ENCODE data around the gene MTHFR.

The MTHFR gene

GRCh38 chr1:11767922-11768704 is 37.7 kb downstream of the MTHFR start:
- TF ChIP-seq, protein P1, sequence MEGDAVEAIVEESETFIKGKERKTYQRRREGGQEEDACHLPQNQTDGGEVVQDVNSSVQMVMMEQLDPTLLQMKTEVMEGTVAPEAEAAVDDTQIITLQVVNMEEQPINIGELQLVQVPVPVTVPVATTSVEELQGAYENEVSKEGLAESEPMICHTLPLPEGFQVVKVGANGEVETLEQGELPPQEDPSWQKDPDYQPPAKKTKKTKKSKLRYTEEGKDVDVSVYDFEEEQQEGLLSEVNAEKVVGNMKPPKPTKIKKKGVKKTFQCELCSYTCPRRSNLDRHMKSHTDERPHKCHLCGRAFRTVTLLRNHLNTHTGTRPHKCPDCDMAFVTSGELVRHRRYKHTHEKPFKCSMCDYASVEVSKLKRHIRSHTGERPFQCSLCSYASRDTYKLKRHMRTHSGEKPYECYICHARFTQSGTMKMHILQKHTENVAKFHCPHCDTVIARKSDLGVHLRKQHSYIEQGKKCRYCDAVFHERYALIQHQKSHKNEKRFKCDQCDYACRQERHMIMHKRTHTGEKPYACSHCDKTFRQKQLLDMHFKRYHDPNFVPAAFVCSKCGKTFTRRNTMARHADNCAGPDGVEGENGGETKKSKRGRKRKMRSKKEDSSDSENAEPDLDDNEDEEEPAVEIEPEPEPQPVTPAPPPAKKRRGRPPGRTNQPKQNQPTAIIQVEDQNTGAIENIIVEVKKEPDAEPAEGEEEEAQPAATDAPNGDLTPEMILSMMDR (IDR thresholded peaks at IDR 0.05; ENCODE audit: low read depth, low read length, missing control alignments): no peak
- no peak for DNase-seq (ENCODE audit: extremely low read depth, low read depth)
- H3K4me3 ChIP-seq (replicated peaks; ENCODE audit: low read depth, low read length): no peak overlapping the region

DNA sequence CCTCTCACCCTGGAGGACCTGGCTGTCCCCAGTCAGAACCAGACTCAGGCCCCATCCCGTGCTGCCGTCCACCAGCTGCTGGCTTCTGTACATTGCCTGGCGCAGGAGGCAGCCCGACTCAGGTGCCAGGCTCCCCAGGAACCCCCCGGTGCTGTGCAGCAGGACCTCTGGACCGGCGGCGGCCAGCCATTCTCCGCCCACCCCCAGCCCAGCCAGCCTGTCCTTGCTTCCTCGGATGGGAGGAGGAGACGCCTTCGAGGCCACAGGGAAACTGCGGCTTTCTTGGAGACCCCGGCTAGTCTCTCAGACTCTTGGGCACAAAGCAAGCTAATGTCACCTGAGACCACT is 39.4 kb downstream of the MTHFR start:
- no peak for DNase-seq (ENCODE audit: extremely low read depth, low read depth)
- TF ChIP-seq, protein P1 (IDR thresholded peaks at IDR 0.05; ENCODE audit: low read depth, low read length, missing control alignments): no peak
- no peak overlapping the region for H3K4me3 ChIP-seq (replicated peaks; ENCODE audit: low read depth, low read length)

- TF ChIP-seq, protein P1 (IDR thresholded peaks at IDR 0.05; ENCODE audit: low read depth, low read length, missing control alignments): no peak
- no peak overlapping the region for H3K4me3 ChIP-seq (replicated peaks; ENCODE audit: low read depth, low read length)
Measured at GRCh38 chr1:11765661-11766428, 39.9 kb downstream of the MTHFR start.

GRCh38 chr1:11764519-11764918 is 41.2 kb downstream of the MTHFR start:
- DNase-seq (ENCODE audit: extremely low read depth, low read depth): no peak
- no peak overlapping the region for H3K4me3 ChIP-seq (replicated peaks; ENCODE audit: low read depth, low read length)
- TF ChIP-seq, protein P1 (IDR thresholded peaks at IDR 0.05; ENCODE audit: low read depth, low read length, missing control alignments): no peak

More at GRCh38 chr1:11765661-11766428, 39.9 kb downstream of the MTHFR start:
- DNase-seq (ENCODE audit: extremely low read depth, low read depth): no peak

DNA sequence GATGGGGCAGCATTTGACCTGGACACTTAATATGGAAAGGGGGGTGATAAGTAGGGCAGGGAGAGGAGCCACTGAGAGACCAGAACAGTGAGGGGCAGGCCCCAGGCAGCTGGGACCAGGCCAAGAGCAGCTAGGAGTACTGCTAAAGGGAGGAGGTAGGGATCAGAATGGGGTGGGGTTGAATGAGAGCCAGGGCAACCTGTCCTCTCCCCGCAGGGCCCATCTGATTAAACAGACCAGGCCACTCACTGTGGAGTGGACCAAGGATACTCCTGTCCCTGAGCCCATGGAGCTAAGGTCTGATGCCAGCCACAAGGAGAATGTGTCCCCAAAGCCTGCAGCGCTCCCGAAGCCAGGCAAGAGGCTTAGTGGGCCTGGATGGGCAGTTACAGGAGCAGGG is 41.6 kb downstream of the MTHFR start:
- H3K4me3 ChIP-seq (replicated peaks; ENCODE audit: low read depth, low read length): no peak overlapping the region

GRCh38 chr1:11761988-11762406 is 43.8 kb downstream of the MTHFR start, which contains the start of gene C1orf167:
Gene C1orf167 (plus strand): TSS chr1:11762193. CDS start chr1:11764401, 2,208 bp downstream.
- TF ChIP-seq, protein P1 (IDR thresholded peaks at IDR 0.05; ENCODE audit: low read depth, low read length, missing control alignments): no peak
- DNase-seq (ENCODE audit: extremely low read depth, low read depth): no peak
- H3K4me3 ChIP-seq (replicated peaks; ENCODE audit: low read depth, low read length): no peak within 1 kb of the TSS

More for the DNA sequence above, 41.6 kb downstream of the MTHFR start:
- TF ChIP-seq, protein P1 (IDR thresholded peaks at IDR 0.05; ENCODE audit: low read depth, low read length, missing control alignments): no peak
- DNase-seq (ENCODE audit: extremely low read depth, low read depth): no peak

Data from HFF-Myc (cell line).